Measurements from ENCODE around the gene CECR2. TPM values are rescaled to one million over a fixed set of nuclear protein-coding genes. Genes with fewer than 3 reads are reported as not detected.

Gene CECR2
- total and polyA plus RNA-seq, 4 donors: 0.08 to 2.1 (median 0.37) TPM

DNA sequence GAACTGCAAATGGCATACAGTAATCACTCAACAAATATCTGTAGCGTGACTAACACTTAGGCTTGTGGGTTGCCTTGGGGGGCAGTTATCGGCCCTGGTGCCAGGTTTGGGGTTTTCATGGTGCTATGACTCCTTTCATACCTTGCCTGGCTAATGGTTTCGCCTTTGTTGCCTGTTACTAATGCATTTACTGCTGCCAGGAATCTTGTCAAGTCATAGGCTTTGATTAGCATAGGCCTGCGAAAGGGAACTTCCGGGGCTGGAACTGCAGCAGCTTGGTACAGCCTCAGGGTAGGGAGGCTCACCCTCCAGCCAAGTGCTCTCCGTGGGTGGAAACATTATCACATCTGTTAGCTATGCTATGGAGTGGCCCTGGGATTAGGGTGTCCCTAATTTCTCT is 207.2 kb downstream of the CECR2 start:
- H3K27ac ChIP-seq (ENCODE audit: low read depth in 1 of 2, low read length in 2 of 2): no peak overlapping the region
- H3K27me3 ChIP-seq (ENCODE audit: control insufficient read depth in 1 of 2, insufficient read depth in 2 of 2, low read length in 1 of 2): no peaks in the 10 kb centered on the region
- DNase-seq (peak in 1 of 2 donors; percentile 43), ATAC-seq (ENCODE audit: low FRiP score) (no peak)
- WGBS, 2 donors: 68% methylated on average over 6 of the region's 6 CpGs
- H3K4me1 ChIP-seq (ENCODE audit: control insufficient read depth in 1 of 2, insufficient read depth in 2 of 2, low read length in 2 of 2): no peaks in the 10 kb centered on the region
- intact Hi-C loops (cut with DNase I): no loop called here
- H3K36me3 ChIP-seq (ENCODE audit: control insufficient read depth in 1 of 2, insufficient read depth in 2 of 2, low read length in 1 of 2): no peaks in the 10 kb centered on the region
- H3K4me3 ChIP-seq (ENCODE audit: low read length in 2 of 2): no peak overlapping the region
- no peaks in the 10 kb centered on the region for H3K9me3 ChIP-seq (ENCODE audit: control insufficient read depth, low read length)

DNA sequence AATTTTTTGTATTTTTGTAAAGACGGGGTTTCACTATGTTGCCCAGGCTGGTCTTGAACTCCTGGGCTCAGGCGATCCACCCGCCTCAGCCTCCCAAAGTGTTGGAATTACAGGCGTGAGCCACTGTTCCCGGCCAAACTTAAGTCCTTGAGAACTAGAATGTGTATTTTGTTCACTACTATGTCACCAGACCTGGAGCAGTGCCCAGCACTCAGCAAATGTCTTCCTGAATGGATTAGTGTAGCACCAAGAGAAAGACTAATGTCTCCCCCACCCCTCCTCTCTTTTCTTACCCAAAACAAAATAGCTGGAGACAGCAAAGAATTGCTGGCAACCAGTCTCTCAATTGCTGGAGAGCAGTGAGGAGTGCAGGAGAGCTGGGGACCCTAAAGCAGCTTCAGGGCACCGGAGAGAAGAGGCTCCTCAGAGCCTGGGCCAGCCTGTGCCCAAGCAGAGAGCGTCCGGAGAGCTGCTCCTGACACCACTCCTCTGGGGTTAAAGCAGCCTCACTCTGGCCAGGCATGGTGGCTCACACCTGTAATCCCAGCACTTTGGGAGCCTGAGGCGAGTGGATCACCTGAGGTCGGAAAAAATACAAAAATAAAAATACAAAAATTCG is 209.0 kb downstream of the CECR2 start:
- Histone ChIP-seq H3K36me3 (ENCODE audit: control insufficient read depth in 1 of 2, insufficient read depth in 2 of 2, low read length in 1 of 2) (no peaks in the 10 kb centered on the region), H3K4me1 (ENCODE audit: control insufficient read depth in 1 of 2, insufficient read depth in 2 of 2, low read length in 2 of 2) (no peaks in the 10 kb centered on the region), H3K4me3 (ENCODE audit: low read length in 2 of 2) (no peak overlapping the region), H3K27me3 (ENCODE audit: control insufficient read depth in 1 of 2, insufficient read depth in 2 of 2, low read length in 1 of 2) (no peaks in the 10 kb centered on the region), H3K9me3 (ENCODE audit: control insufficient read depth, low read length) (no peaks in the 10 kb centered on the region), H3K27ac (ENCODE audit: low read depth in 1 of 2, low read length in 2 of 2) (no peak overlapping the region)
- ATAC-seq (ENCODE audit: low FRiP score) (no peak), DNase-seq (no peak)
- intact Hi-C loops (cut with DNase I): no loop called here
- WGBS, 2 donors: 34 to 42% methylated on average over 11 of the region's 11 CpGs

DNA sequence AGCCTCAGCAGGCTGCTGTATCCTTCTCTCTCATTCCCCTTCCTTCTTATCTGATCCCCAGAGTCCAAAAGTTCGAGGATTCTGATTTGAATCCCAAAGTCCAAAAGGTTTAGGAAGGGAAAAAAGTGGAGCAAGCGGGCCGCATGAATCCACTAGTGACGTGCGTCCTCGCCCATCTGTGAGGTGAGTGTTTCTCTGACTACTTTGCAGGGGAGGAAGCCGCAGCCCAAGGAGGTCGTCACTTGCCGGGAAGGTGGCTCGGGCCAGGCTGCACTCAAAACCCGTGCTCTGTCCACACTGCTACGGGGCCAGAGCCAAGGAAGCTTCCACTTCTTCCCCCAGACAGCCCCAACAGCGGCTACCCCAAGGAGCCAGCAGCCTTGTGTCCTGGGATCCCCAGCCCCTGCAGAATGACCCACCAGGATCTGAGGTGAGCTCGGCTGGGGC is 210.3 kb downstream of the CECR2 start:
- no peaks in the 10 kb centered on the region for H3K4me1 ChIP-seq (ENCODE audit: control insufficient read depth in 1 of 2, insufficient read depth in 2 of 2, low read length in 2 of 2)
- intact Hi-C loops (cut with DNase I): no loop called here
- WGBS, 2 donors: 94 to 97% methylated on average over 14 of the region's 14 CpGs
- ATAC-seq (ENCODE audit: low FRiP score) (peak; percentile 30), DNase-seq (no peak)
- no peaks in the 10 kb centered on the region for H3K27me3 ChIP-seq (ENCODE audit: control insufficient read depth in 1 of 2, insufficient read depth in 2 of 2, low read length in 1 of 2)
- H3K4me3 ChIP-seq (ENCODE audit: low read length in 2 of 2): no peak overlapping the region
- H3K36me3 ChIP-seq (ENCODE audit: control insufficient read depth in 1 of 2, insufficient read depth in 2 of 2, low read length in 1 of 2): no peaks in the 10 kb centered on the region
- H3K9me3 ChIP-seq (ENCODE audit: control insufficient read depth, low read length): no peaks in the 10 kb centered on the region
- H3K27ac ChIP-seq (ENCODE audit: low read depth in 1 of 2, low read length in 2 of 2): no peak overlapping the region

DNA sequence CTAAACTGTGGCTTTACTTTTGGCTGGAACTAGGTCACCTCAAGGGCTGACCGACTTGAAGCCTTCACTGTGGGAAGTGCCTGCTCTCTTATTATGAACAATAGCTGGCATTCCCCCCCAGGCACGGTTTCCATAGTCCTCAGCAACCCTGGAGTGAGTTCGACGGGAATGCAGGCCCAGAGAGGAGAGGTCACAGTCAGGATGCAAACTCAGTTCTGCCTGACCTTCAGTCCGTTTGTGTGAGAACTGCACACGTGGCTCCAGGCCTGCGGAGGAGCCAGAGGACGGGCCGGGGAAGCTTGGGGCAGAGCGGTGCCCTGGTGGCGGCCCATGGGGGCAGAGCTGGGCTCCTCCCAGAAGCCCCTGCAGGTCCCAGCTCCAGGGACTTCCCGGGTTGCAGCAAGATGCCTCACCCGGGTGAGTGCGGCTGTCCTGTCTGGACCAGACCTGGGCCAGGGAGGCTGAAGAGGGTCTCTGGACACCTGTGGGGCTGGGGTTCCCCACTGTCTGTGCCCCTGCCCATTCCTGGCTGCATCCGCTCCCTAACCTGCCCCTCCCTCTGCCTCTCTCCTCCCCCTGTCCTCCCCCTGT is 211.3 kb downstream of the CECR2 start:
- 64 to 72% methylated on average over 15 of the region's 15 CpGs for WGBS, 2 donors
- H3K9me3 ChIP-seq (ENCODE audit: control insufficient read depth, low read length): no peaks in the 10 kb centered on the region
- no peak for DNase-seq
- intact Hi-C loops (cut with DNase I): no loop called here
- H3K27me3 ChIP-seq (ENCODE audit: control insufficient read depth in 1 of 2, insufficient read depth in 2 of 2, low read length in 1 of 2): no peaks in the 10 kb centered on the region
- no peaks in the 10 kb centered on the region for H3K4me1 ChIP-seq (ENCODE audit: control insufficient read depth in 1 of 2, insufficient read depth in 2 of 2, low read length in 2 of 2)
- no peak overlapping the region for H3K27ac ChIP-seq (ENCODE audit: low read depth in 1 of 2, low read length in 2 of 2)
- ATAC-seq (ENCODE audit: low FRiP score): peak; percentile 23
- no peaks in the 10 kb centered on the region for H3K36me3 ChIP-seq (ENCODE audit: control insufficient read depth in 1 of 2, insufficient read depth in 2 of 2, low read length in 1 of 2)
- H3K4me3 ChIP-seq (ENCODE audit: low read length in 2 of 2): no peak overlapping the region

DNA sequence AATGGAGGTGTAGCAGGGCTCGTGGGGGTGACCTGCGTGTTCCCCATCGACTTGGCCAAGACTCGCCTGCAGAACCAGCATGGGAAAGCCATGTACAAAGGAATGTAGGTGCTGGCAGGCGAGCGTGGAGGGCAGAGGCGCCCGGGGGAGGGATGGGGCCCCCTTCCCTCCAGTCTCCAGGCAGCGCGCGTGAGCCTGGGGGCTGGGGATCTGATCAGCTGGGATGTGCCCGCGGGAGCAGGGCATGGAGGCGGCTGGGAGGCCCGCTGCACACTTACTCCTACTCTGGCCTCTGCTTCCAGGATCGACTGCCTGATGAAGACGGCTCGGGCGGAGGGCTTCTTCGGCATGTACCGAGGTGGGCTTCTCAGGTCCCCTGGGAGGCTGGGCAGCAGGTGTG is 211.8 kb downstream of the CECR2 start:
- no peak for DNase-seq
- no peaks in the 10 kb centered on the region for H3K36me3 ChIP-seq (ENCODE audit: control insufficient read depth in 1 of 2, insufficient read depth in 2 of 2, low read length in 1 of 2)
- ATAC-seq (ENCODE audit: low FRiP score): no peak
- H3K27ac ChIP-seq (ENCODE audit: low read depth in 1 of 2, low read length in 2 of 2): no peak overlapping the region
- H3K9me3 ChIP-seq (ENCODE audit: control insufficient read depth, low read length): no peaks in the 10 kb centered on the region
- 50 to 67% methylated on average over 21 of the region's 21 CpGs for WGBS, 2 donors
- no peaks in the 10 kb centered on the region for H3K27me3 ChIP-seq (ENCODE audit: control insufficient read depth in 1 of 2, insufficient read depth in 2 of 2, low read length in 1 of 2)
- no peaks in the 10 kb centered on the region for H3K4me1 ChIP-seq (ENCODE audit: control insufficient read depth in 1 of 2, insufficient read depth in 2 of 2, low read length in 2 of 2)
- no peak overlapping the region for H3K4me3 ChIP-seq (ENCODE audit: low read length in 2 of 2)
- intact Hi-C loops (cut with DNase I): no loop called here

DNA sequence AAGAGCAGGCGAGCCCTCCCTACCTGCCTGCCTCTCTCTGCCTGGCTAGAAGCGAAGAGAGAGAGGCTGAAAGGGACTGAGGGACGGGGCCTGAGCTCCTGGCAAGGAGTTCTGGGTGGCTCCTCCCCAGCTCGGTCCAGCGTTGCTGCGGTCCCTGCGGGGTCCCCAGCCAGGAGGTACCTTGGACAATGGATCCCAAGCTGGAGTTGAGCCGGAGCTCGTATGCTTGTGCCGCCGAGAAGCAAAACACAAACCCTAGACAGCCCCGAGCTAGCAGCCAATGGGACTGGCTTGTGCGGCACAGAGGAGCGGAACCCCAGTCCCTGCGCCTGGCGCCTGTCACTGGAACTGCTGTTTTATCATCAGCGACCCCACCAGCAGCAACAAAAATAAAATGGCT is 212.4 kb downstream of the CECR2 start:
- H3K9me3 ChIP-seq (ENCODE audit: control insufficient read depth, low read length): no peaks in the 10 kb centered on the region
- H3K4me3 ChIP-seq (ENCODE audit: low read length in 2 of 2): no peak overlapping the region
- peak in 1 of 2 donors; percentile 56 for DNase-seq
- no peak overlapping the region for H3K27ac ChIP-seq (ENCODE audit: low read depth in 1 of 2, low read length in 2 of 2)
- intact Hi-C loops (cut with DNase I): no loop called here
- 74 to 80% methylated on average over 17 of the region's 17 CpGs for WGBS, 2 donors
- no peak for ATAC-seq (ENCODE audit: low FRiP score)
- H3K36me3 ChIP-seq (ENCODE audit: control insufficient read depth in 1 of 2, insufficient read depth in 2 of 2, low read length in 1 of 2): no peaks in the 10 kb centered on the region
- no peaks in the 10 kb centered on the region for H3K27me3 ChIP-seq (ENCODE audit: control insufficient read depth in 1 of 2, insufficient read depth in 2 of 2, low read length in 1 of 2)
- no peaks in the 10 kb centered on the region for H3K4me1 ChIP-seq (ENCODE audit: control insufficient read depth in 1 of 2, insufficient read depth in 2 of 2, low read length in 2 of 2)

DNA sequence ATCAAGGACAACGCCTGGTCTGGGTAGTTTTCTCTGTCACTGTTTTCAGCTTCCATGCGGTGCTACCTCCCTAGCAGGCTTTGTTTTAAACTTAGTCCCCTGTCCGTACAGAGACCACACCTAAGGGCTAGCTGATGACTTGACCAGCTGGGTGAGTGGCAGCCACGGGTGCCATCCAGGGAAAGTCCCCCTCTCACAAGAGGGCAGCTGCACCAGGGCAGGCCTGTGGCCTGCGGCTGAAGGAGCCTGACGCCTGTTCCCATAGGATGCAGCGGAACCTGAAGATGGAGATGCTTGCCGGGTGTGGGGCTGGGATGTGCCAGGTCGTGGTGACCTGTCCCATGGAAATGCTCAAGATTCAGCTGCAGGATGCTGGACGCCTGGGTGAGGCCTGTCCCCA is 213.9 kb downstream of the CECR2 start:
- no peaks in the 10 kb centered on the region for H3K36me3 ChIP-seq (ENCODE audit: control insufficient read depth in 1 of 2, insufficient read depth in 2 of 2, low read length in 1 of 2)
- ATAC-seq (ENCODE audit: low FRiP score) (no peak), DNase-seq (peak in 1 of 2 donors; percentile 28)
- no peaks in the 10 kb centered on the region for H3K4me1 ChIP-seq (ENCODE audit: control insufficient read depth in 1 of 2, insufficient read depth in 2 of 2, low read length in 2 of 2)
- WGBS, 2 donors: 93 to 94% methylated on average over 10 of the region's 10 CpGs
- no peak overlapping the region for H3K4me3 ChIP-seq (ENCODE audit: low read length in 2 of 2)
- intact Hi-C loops (cut with DNase I): no loop called here
- no peaks in the 10 kb centered on the region for H3K27me3 ChIP-seq (ENCODE audit: control insufficient read depth in 1 of 2, insufficient read depth in 2 of 2, low read length in 1 of 2)
- H3K27ac ChIP-seq (ENCODE audit: low read depth in 1 of 2, low read length in 2 of 2): no peak overlapping the region
- no peaks in the 10 kb centered on the region for H3K9me3 ChIP-seq (ENCODE audit: control insufficient read depth, low read length)

DNA sequence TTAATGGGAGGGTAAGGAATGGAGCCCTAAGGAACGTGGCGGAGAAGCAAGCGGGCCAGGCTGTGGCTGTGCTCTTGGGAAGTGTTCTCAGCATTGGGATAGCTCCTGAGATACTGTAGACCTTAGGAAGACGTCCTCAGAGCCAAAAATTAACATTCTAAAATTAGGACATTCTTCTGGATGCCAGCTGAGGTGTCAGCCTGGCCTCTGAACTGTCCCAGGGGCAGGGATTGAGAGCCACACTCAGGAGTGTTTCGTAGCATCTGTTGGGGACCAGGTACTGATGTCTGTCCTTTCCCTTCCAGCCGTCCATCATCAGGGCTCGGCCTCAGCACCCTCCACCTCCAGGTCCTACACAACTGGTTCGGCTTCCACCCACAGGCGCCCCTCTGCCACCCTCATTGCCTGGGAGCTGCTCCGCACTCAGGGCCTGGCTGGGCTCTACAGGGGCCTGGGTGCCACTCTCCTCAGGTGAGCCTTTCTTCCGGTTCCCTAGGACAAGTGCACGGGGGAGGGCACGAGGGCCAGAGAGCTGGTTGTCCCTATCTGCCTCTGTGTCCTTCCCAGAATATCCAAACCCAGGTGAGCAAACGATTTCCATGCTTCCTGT is 217.7 kb downstream of the CECR2 start:
- H3K4me3 ChIP-seq (ENCODE audit: low read length in 2 of 2): no peak overlapping the region
- intact Hi-C loops (cut with DNase I): no loop called here
- peak; percentile 22 for ATAC-seq (ENCODE audit: low FRiP score)
- H3K9me3 ChIP-seq (ENCODE audit: control insufficient read depth, low read length): no peaks in the 10 kb centered on the region
- WGBS, 2 donors: 82 to 86% methylated on average over 14 of the region's 14 CpGs
- no peak overlapping the region for H3K27ac ChIP-seq (ENCODE audit: low read depth in 1 of 2, low read length in 2 of 2)
- H3K4me1 ChIP-seq (ENCODE audit: control insufficient read depth in 1 of 2, insufficient read depth in 2 of 2, low read length in 2 of 2): no peaks in the 10 kb centered on the region
- peak in 1 of 2 donors; percentile 74 for DNase-seq
- no peaks in the 10 kb centered on the region for H3K27me3 ChIP-seq (ENCODE audit: control insufficient read depth in 1 of 2, insufficient read depth in 2 of 2, low read length in 1 of 2)
- peaks cover 0 to 4% of the 10 kb centered on the region in 2 donors for H3K36me3 ChIP-seq (ENCODE audit: control insufficient read depth in 1 of 2, insufficient read depth in 2 of 2, low read length in 1 of 2)

DNA sequence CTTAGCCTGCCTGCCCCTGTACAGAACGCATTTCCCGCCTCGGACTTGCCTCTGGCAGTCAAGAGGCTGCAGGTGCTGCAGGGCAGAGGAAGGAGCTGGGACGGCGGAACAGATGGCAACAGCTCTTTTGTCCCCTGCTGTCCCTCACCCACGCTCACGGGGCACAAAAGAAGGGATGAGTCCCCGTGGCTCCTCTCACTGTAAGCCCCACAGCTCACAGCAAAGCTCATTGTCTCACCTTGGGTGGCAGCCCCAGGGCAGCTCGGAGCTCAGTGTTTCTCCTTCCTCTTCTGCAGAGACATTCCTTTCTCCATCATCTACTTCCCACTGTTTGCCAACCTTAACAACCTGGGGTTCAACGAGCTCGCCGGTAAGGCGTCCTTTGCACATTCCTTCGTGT is 218.4 kb downstream of the CECR2 start:
- intact Hi-C loops (cut with DNase I): no loop called here
- no peaks in the 10 kb centered on the region for H3K27me3 ChIP-seq (ENCODE audit: control insufficient read depth in 1 of 2, insufficient read depth in 2 of 2, low read length in 1 of 2)
- no peak overlapping the region for H3K4me3 ChIP-seq (ENCODE audit: low read length in 2 of 2)
- ATAC-seq (ENCODE audit: low FRiP score): no peak
- no peaks in the 10 kb centered on the region for H3K4me1 ChIP-seq (ENCODE audit: control insufficient read depth in 1 of 2, insufficient read depth in 2 of 2, low read length in 2 of 2)
- H3K27ac ChIP-seq (ENCODE audit: low read depth in 1 of 2, low read length in 2 of 2): no peak overlapping the region
- DNase-seq: peak in 1 of 2 donors; percentile 61
- no peaks in the 10 kb centered on the region for H3K9me3 ChIP-seq (ENCODE audit: control insufficient read depth, low read length)
- WGBS, 2 donors: 81 to 83% methylated on average over 14 of the region's 14 CpGs
- peaks cover 0 to 8% of the 10 kb centered on the region in 2 donors for H3K36me3 ChIP-seq (ENCODE audit: control insufficient read depth in 1 of 2, insufficient read depth in 2 of 2, low read length in 1 of 2)
